GM13976 (cell line): ENCODE measurements around the gene TIMP2.
"Not testable (repeated sequence)": the region's sequence is repeated elsewhere in the genome, so short reads cannot be mapped to it uniquely, and the experiment has no call there.

Experiments used
- DNase-seq: peaks from one replicate; pipeline ENCODE4 v3.0.0; 2012; ENCODE audit warnings: low spot score
- CTCF ChIP-seq: IDR thresholded peaks from 2 replicates; pipeline ENCODE4 v1.5.1; 2012; ENCODE audit warnings: borderline replicate concordance, mild to moderate bottlenecking; ENCODE audit not compliant: insufficient read depth; ENCODE audit errors: extremely low read depth, missing control alignments, control extremely low read depth
- in situ Hi-C: fragments of 300-500 bp; cut with MboI; formaldehyde crosslinking; loops from one replicate; pipeline ENCODE4 v1.12.0; 2022; ENCODE audit warnings: low sequenced_read_pairs, mixed read lengths, inconsistent platforms; ENCODE audit not compliant: unreplicated experiment

The TIMP2 gene

GRCh38 chr17:78951967-78952551 is 26.9 kb upstream of the TIMP2 start:
- no peak for TF ChIP-seq CTCF

GRCh38 chr17:78950870-78951269 is 25.7 kb upstream of the TIMP2 start:
- no peak for TF ChIP-seq CTCF
- DNase-seq = no peak
- in situ Hi-C loops = no loop called here

More at GRCh38 chr17:78951967-78952551, 26.9 kb upstream of the TIMP2 start:
- in situ Hi-C loops = no loop called here
- no peak for DNase-seq

- DNase-seq = no peak
- in situ Hi-C loops = no loop called here
- TF ChIP-seq CTCF = no peak
Observed at GRCh38 chr17:78947235-78948149, 22.3 kb upstream of the TIMP2 start.

- DNase-seq = no peak
- in situ Hi-C loops = no loop called here
Observed at GRCh38 chr17:78946631-78947030, 21.4 kb upstream of the TIMP2 start.

GRCh38 chr17:78946131-78946530 is 20.9 kb upstream of the TIMP2 start:
- no peak for TF ChIP-seq CTCF
- in situ Hi-C loops = no loop called here

More at GRCh38 chr17:78946631-78947030, 21.4 kb upstream of the TIMP2 start:
- no peak for TF ChIP-seq CTCF

GRCh38 chr17:78945455-78945854 is 20.3 kb upstream of the TIMP2 start:
- DNase-seq, in situ Hi-C loops: not testable (repeated sequence)

More at GRCh38 chr17:78946131-78946530, 20.9 kb upstream of the TIMP2 start:
- DNase-seq = no peak

GRCh38 chr17:78944956-78945355 is 19.8 kb upstream of the TIMP2 start:
- DNase-seq = no peak
- in situ Hi-C loops = no loop called here
- no peak for TF ChIP-seq CTCF
